H1 (cell line): Measurements from ENCODE around the gene CHDH. TPM values are rescaled to one million over a fixed set of nuclear protein-coding genes. Genes with fewer than 3 reads are reported as not detected.

Experiments
- CTCF ChIA-PET: fragments of 300-600 bp; sonication (Branson Sonifier 250); formaldehyde crosslinking; loops from one replicate; lab custom pipeline; 2021; ENCODE audit not compliant: partially characterized antibody; lab: Charles Lee
- POLR2A ChIA-PET: fragments of 300-600 bp; sonication (Branson Sonifier 250); formaldehyde crosslinking; loops from one replicate; lab custom pipeline; 2021; ENCODE audit warnings: inconsistent platforms; ENCODE audit not compliant: partially characterized antibody; lab: Charles Lee
- DNase-seq, 2 experiments: peaks; one replicate each; pipeline versions ENCODE4 v3.0.0 to v3.0.0-alpha.2; 2010 to 2022; ENCODE audit warnings: low spot score in 2 of 2, low read depth in 1 of 2, mixed read lengths in 1 of 2
- FAIRE-seq: peaks from 2 replicates; lab custom pipeline; 2011; peaks lifted over from hg19 to GRCh38; lab: Jason Lieb, UNC
- H2AFZ ChIP-seq: 2 replicates; pipeline ENCODE4 v1.8.1; 2012; ENCODE audit warnings: low read length, inconsistent platforms
- H2AK5ac ChIP-seq: 2 replicates; pipeline ENCODE4 v1.6.1; 2013; ENCODE audit warnings: low read depth, low read length
- H2BK120ac ChIP-seq: replicated peaks from 2 replicates; pipeline ENCODE3; 2013; ENCODE audit warnings: low read depth, low read length, inconsistent platforms
- H2BK12ac ChIP-seq: 2 replicates; pipeline ENCODE4 v1.6.1; 2013; ENCODE audit warnings: low read depth, low read length
- H2BK15ac ChIP-seq: 2 replicates; pipeline ENCODE4 v1.6.1; 2013; ENCODE audit warnings: low read length
- H2BK20ac ChIP-seq: 2 replicates; pipeline ENCODE4 v1.6.1; 2013; ENCODE audit warnings: low read length
- H2BK5ac ChIP-seq: 2 replicates; pipeline ENCODE4 v1.6.1; 2013; ENCODE audit warnings: low read depth, low read length
- H3K14ac ChIP-seq: 2 replicates; pipeline ENCODE4 v1.6.1; 2013; ENCODE audit warnings: inconsistent platforms; ENCODE audit not compliant: insufficient read length
- H3K18ac ChIP-seq: 2 replicates; pipeline ENCODE4 v1.6.1; 2013; ENCODE audit warnings: low read length; ENCODE audit errors: extremely low read depth
- H3K23ac ChIP-seq: 2 replicates; pipeline ENCODE4 v1.6.1; 2013; ENCODE audit warnings: inconsistent platforms; ENCODE audit not compliant: insufficient read length
- H3K23me2 ChIP-seq: 2 replicates; pipeline ENCODE4 v1.6.1; 2013; ENCODE audit warnings: low read depth, low read length
- H3K27ac ChIP-seq: 2 replicates; pipeline ENCODE4 v1.6.1; 2011; ENCODE audit warnings: low read depth, low read length, inconsistent platforms
- H3K27me3 ChIP-seq, 4 experiments: replicated peaks in 1 of 4; 1 replicate in 1 of 4; 2 replicates in 3 of 4; pipeline versions ENCODE4 v1.6.1 to v1.8.1; 2011 to 2013; ENCODE audit warnings: low read length in 3 of 4, mild to moderate bottlenecking in 3 of 4, inconsistent platforms in 2 of 4, mixed read lengths in 2 of 4, moderate library complexity in 1 of 4; ENCODE audit not compliant: control insufficient read depth in 3 of 4, insufficient read depth in 3 of 4; ENCODE audit errors: extremely low read depth in 1 of 4
- H3K36me3 ChIP-seq, 4 experiments: 2 replicates each; pipeline versions ENCODE4 v1.6.1 to v1.8.1; 2011 to 2013; ENCODE audit warnings: mild to moderate bottlenecking in 4 of 4, low read length in 3 of 4, moderate library complexity in 2 of 4, control low read depth in 1 of 4, inconsistent platforms in 1 of 4; ENCODE audit not compliant: insufficient read depth in 4 of 4, control insufficient read depth in 2 of 4
- H3K4ac ChIP-seq: replicated peaks from 2 replicates; pipeline ENCODE3; 2013; ENCODE audit warnings: low read length, low read depth, mixed read lengths, inconsistent platforms; ENCODE audit not compliant: insufficient read length
- H3K4me1 ChIP-seq, 4 experiments: replicated peaks in 1 of 4; 1 replicate in 1 of 4; 2 replicates in 3 of 4; pipeline versions ENCODE4 v1.6.1 to v1.8.1; 2011 to 2013; ENCODE audit warnings: low read length in 3 of 4, inconsistent platforms in 2 of 4, mixed read lengths in 1 of 4; ENCODE audit not compliant: insufficient read depth in 4 of 4, control insufficient read depth in 3 of 4
- H3K4me2 ChIP-seq, 2 experiments: 2 replicates each; pipeline versions ENCODE4 v1.6.1 to v1.8.1; 2011 to 2013; ENCODE audit warnings: low read depth in 2 of 2, low read length in 2 of 2, control low read depth in 1 of 2, inconsistent platforms in 1 of 2, mild to moderate bottlenecking in 1 of 2; ENCODE audit not compliant: insufficient read depth in 1 of 2
- H3K4me3 ChIP-seq, 4 experiments: fragments of 200-600, 300-600 bp in 1 of 4; sonication (generic), shearing (Covaris generic), sonication (Bioruptor Twin) in 1 of 4; 2 replicates each; pipeline versions ENCODE4 v1.5.1 to v1.8.1; 2011 to 2016; ENCODE audit warnings: low read length in 4 of 4, low read depth in 3 of 4, control low read depth in 2 of 4, inconsistent platforms in 2 of 4, mild to moderate bottlenecking in 2 of 4, mixed read lengths in 1 of 4, moderate library complexity in 1 of 4; ENCODE audit not compliant: insufficient read depth in 2 of 4; ENCODE audit errors: extremely low read depth in 1 of 4
- H3K56ac ChIP-seq: replicated peaks from 2 replicates; pipeline ENCODE3; 2013; ENCODE audit warnings: low read depth, mild to moderate bottlenecking, mixed read lengths, low read length, inconsistent platforms; ENCODE audit not compliant: insufficient read length
- H3K79me1 ChIP-seq: 2 replicates; pipeline ENCODE4 v1.6.1; 2013; ENCODE audit warnings: low read depth, low read length, control low read depth
- H3K79me2 ChIP-seq, 2 experiments: 2 replicates each; pipeline versions ENCODE4 v1.6.1 to v1.8.1; 2012 to 2013; ENCODE audit warnings: low read length in 2 of 2, mild to moderate bottlenecking in 2 of 2, inconsistent platforms in 1 of 2; ENCODE audit not compliant: insufficient read depth in 2 of 2, control insufficient read depth in 1 of 2
- H3K9ac ChIP-seq, 4 experiments: replicated peaks in 1 of 4; 1 replicate in 1 of 4; 2 replicates in 3 of 4; pipeline versions ENCODE4 v1.6.1 to v1.8.1; 2011 to 2013; ENCODE audit warnings: low read depth in 3 of 4, low read length in 3 of 4, control low read depth in 2 of 4, mild to moderate bottlenecking in 2 of 4, moderate library complexity in 2 of 4, inconsistent platforms in 1 of 4; ENCODE audit errors: extremely low read depth in 1 of 4
- H3K9me3 ChIP-seq, 2 experiments: 2 replicates each; pipeline versions ENCODE4 v1.6.1 to v1.8.1; 2012 to 2013; ENCODE audit warnings: mild to moderate bottlenecking in 2 of 2, moderate library complexity in 2 of 2, control low read depth in 1 of 2, inconsistent platforms in 1 of 2, low read depth in 1 of 2, low read length in 1 of 2, mixed read lengths in 1 of 2; ENCODE audit not compliant: insufficient read depth in 2 of 2
- H4K20me1 ChIP-seq, 2 experiments: replicated peaks in 1 of 2; 2 replicates each; pipeline versions ENCODE3 to v1.8.1; 2011 to 2013; ENCODE audit warnings: inconsistent platforms in 2 of 2, low read length in 2 of 2, mild to moderate bottlenecking in 1 of 2; ENCODE audit not compliant: insufficient read depth in 2 of 2, control insufficient read depth in 1 of 2
- H4K5ac ChIP-seq: 2 replicates; pipeline ENCODE4 v1.6.1; 2013; ENCODE audit warnings: low read length, low read depth, mixed read lengths, inconsistent platforms; ENCODE audit not compliant: insufficient read length
- H4K8ac ChIP-seq: 2 replicates; pipeline ENCODE4 v1.8.0; 2013; ENCODE audit warnings: mild to moderate bottlenecking, moderate library complexity, low read length, inconsistent platforms; ENCODE audit not compliant: insufficient read depth; ENCODE audit errors: extremely low read depth
- H4K91ac ChIP-seq: replicated peaks from 2 replicates; pipeline ENCODE3; 2013; ENCODE audit warnings: low read length, mixed read lengths, inconsistent platforms; ENCODE audit not compliant: insufficient read length
- ASH2L ChIP-seq: fragments of 200-600, 300-600 bp; sonication (generic); IDR thresholded peaks from one replicate; pipeline ENCODE4 v1.7.1; 2017; ENCODE audit warnings: low read length
- BCL11A ChIP-seq, 2 experiments: IDR thresholded peaks; one replicate each; pipeline ENCODE4 v1.6.1; 2011; ENCODE audit warnings: low read depth in 2 of 2, low read length in 2 of 2, mild to moderate bottlenecking in 2 of 2
- HDAC6 ChIP-seq: IDR thresholded peaks from one replicate; pipeline ENCODE4 v1.7.1; 2012; ENCODE audit warnings: low read depth, mild to moderate bottlenecking, inconsistent platforms, low read length, moderate library complexity
- KDM1A ChIP-seq: fragments of 200-600, 300-600 bp; sonication (generic); IDR thresholded peaks from 2 replicates; pipeline ENCODE4 v1.7.1; 2016; ENCODE audit warnings: mild to moderate bottlenecking, low read length, borderline replicate concordance
- WGBS, 2 experiments: shearing (Covaris generic) in 1 of 2; methylation state at CpG; one replicate each; pipeline versions ENCODE4 v1.1.6 to v1.1.7; 2013 to 2015; ENCODE audit warnings: low lambda C conversion rate in 2 of 2, mixed read lengths in 2 of 2, inconsistent platforms in 1 of 2, low coverage in 1 of 2, missing lambda C conversion rate in 1 of 2; ENCODE audit not compliant: insufficient replicate concordance in 2 of 2, insufficient coverage in 1 of 2, insufficient read length in 1 of 2; ENCODE audit errors: extremely low coverage in 1 of 2, missing lambda C conversion rate in 1 of 2; 5-methylcytosine and 5-hydroxymethylcytosine counted together
- polyA plus RNA-seq, 7 experiments: library from polyadenylated mRNA; depleted of rRNA in 3 of 7; stranded (reverse) in 5 of 7; unstranded in 2 of 7; fragments of >200 nt in 5 of 7; fragments of 200-250 nt in 2 of 7; gene quantifications; 1 replicate in 5 of 7; 2 replicates in 1 of 7; 4 replicates in 1 of 7; pipeline versions ENCODE4 v1.2.1 to v1.2.3, GENCODE V29; 2011 to 2013; ENCODE audit warnings: missing spikeins in 2 of 7, mixed read lengths in 2 of 7
- total RNA-seq: library from RNA; stranded (reverse); fragmentation: NEBNext Ultra II Directional; extraction: Animal tissue kit (Norgen Biotek cat#: 25700); gene quantifications from 2 replicates; pipeline ENCODE4 v1.2.1, GENCODE V29; 2021

The CHDH gene
- total and polyA plus RNA-seq, 2 of the 8 experiments (the other 6 are each of a cell fraction or from before 2014, with no cell fraction given) = 4.9 to 10.3 TPM

- ChIA-PET POLR2A (interaction anchor here (0.6 kb wide), 1 partner anchor 1248 kb away, joined by 3 read pairs; no protein-coding TSS in a partner anchor), CTCF (interaction anchor here (1.0 to 1.1 kb wide), 3 partner anchors 19 to 92 kb away, joined by 3 to 5 read pairs (median 4); no protein-coding TSS in a partner anchor)
- Histone ChIP-seq H3K79me1 (no peaks in the 10 kb centered on the region), H3K23ac (no peak overlapping the region), H2BK12ac (no peak overlapping the region), H2BK120ac (no peak overlapping the region), H2BK20ac (no peak overlapping the region), H3K4me1 (no peaks in the 10 kb centered on the region; a peak in 1 of 7 replicates), H3K4me2 (no peak overlapping the region), H2BK5ac (no peak overlapping the region), H3K27me3 (no peaks in the 10 kb centered on the region), H3K9me3 (no peaks in the 10 kb centered on the region), H3K27ac (no peak overlapping the region), H3K4me3 (no peak overlapping the region), H3K79me2 (no peaks in the 10 kb centered on the region), H3K4ac (no peak overlapping the region), H2BK15ac (no peak overlapping the region), H2AFZ (no peak overlapping the region), H3K23me2 (no peaks in the 10 kb centered on the region), H4K8ac (no peak overlapping the region), H4K5ac (no peak overlapping the region), H4K20me1 (peaks cover 0 to 6% of the 10 kb centered on the region in 2 experiments), H3K9ac (no peak overlapping the region), H3K36me3 (peaks cover 4 to 9% (median 5%) of the 10 kb centered on the region in 4 experiments; a peak in 5 of 8 replicates), H3K18ac (no peak overlapping the region; the same call in 1 of the 2 replicates), H3K56ac (no peak overlapping the region), H2AK5ac (no peak overlapping the region), H3K14ac (no peak overlapping the region), H4K91ac (no peak overlapping the region)
- TF ChIP-seq HDAC6 (no peak), BCL11A (IDR thresholded peaks at IDR 0.05; ENCODE audit: low read depth in 2 of 2, low read length in 2 of 2) (no peak), KDM1A (no peak), ASH2L (no peak)
- no peak for FAIRE-seq
- WGBS, 2 experiments = 91% methylated on average over 10 of the region's 10 CpGs; no CpG with 5 or more reads in 1 of the 2 experiments
- no peak for DNase-seq
Observed at GRCh38 chr3:53813876-53814275, 32.3 kb downstream of the CHDH start.
